Measurements from ENCODE around the gene LSM14B. TPM values are rescaled to one million over a fixed set of nuclear protein-coding genes. Genes with fewer than 3 reads are reported as not detected.

The LSM14B gene
- total RNA-seq, 2 donors from 2014 or later, result 39.7 to 87.1 TPM

DNA sequence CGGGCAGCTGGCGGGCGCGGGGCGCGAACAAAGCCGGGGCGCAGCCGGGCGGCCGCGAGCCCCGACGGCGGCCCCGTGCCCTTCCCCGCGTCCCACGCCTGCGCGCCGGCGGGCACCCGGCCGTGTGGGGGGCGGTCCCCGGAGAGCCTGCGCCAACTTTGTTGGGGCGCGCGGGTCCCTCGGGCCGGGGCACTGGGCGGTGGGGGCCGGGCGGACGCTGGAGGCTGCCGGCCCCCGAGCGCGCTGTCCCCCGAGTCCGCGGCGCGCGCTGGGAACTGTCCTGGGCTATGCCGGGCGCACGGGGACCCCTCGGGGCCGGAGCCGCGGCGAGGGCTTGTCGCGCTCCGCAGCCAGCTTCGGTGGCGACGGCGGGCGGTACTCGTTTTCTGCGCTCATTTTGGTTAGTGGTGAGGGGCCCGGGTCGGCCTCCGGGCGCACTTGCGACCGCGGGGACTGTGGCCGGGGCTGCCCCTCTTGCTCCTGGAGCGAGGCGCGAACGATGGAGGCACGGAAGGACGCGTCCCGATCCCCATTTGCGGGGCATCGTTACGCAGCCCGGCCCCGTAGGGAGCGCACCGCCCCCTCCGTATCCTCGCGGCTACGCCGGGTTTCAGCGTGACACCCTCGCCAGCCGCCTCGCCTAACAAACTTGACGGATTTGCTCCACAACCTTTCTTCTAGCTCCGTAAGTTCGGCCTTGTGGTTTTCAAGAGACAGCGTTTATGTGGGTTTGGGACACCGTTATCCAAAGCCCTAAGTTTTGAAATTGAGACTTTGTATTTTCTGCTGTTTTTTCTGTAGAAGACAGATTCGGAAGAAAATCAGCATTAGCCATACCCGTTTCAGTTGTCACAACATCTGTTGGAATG, 21.9 kb downstream of the LSM14B start:
- Histone ChIP-seq H3K36me3 (peaks cover 3 to 8% of the 10 kb centered on the region in 2 donors), H3K27me3 (replicated peaks; ENCODE audit: insufficient read depth) (no peaks in the 10 kb centered on the region), H3K27ac (peak overlapping the region; percentile 91 to 98), H3K4me3 (peak overlapping the region; percentile 81 to 92), H3K4me1 (replicated peaks) (peaks cover 11% of the 10 kb centered on the region), H3K9me3 (no peaks in the 10 kb centered on the region)
- peak; percentile 47 for DNase-seq (ENCODE audit: low spot score)
- WGBS, result under 1% methylated on average over 42 of the region's 104 CpGs
- intact Hi-C loops (cut with DNase I), result loop anchor here (2.0 to 10.0 kb wide), 4 partner anchors 21 to 241 kb away; partner anchors contain the start of genes LSM14B, OSBPL2, RPS21 and TAF4
- TF ChIP-seq, protein P1, sequence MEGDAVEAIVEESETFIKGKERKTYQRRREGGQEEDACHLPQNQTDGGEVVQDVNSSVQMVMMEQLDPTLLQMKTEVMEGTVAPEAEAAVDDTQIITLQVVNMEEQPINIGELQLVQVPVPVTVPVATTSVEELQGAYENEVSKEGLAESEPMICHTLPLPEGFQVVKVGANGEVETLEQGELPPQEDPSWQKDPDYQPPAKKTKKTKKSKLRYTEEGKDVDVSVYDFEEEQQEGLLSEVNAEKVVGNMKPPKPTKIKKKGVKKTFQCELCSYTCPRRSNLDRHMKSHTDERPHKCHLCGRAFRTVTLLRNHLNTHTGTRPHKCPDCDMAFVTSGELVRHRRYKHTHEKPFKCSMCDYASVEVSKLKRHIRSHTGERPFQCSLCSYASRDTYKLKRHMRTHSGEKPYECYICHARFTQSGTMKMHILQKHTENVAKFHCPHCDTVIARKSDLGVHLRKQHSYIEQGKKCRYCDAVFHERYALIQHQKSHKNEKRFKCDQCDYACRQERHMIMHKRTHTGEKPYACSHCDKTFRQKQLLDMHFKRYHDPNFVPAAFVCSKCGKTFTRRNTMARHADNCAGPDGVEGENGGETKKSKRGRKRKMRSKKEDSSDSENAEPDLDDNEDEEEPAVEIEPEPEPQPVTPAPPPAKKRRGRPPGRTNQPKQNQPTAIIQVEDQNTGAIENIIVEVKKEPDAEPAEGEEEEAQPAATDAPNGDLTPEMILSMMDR (IDR thresholded peaks at IDR 0.05), result peak in 2 of 4 experiments; percentile 13 to 25
- TF ChIP-seq POLR2A (IDR thresholded peaks at IDR 0.05) (peak; percentile 42), POLR2AphosphoS5 (IDR thresholded peaks at IDR 0.05) (peak; percentile 43)

DNA sequence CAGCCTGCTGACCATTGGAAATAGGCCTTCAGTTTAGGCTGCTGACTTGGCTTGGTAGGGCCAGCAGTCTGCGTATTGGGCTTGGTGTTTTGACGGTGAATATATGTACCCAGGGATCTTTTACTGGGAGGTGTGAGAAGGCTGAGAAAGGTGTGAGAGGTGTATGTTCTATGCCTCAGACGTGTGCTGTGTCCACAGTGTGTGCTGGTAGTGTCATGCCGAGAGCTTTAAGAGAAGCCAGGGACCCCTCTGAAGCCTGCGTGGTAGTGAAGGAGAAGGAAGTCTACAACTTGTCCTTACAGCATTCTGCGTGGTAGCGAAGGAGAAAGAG, 23.4 kb downstream of the LSM14B start:
- intact Hi-C loops (cut with DNase I), result loop anchor here (10.0 kb wide), 1 partner anchor 239 kb away; the partner anchor contains the start of gene RPS21
- Histone ChIP-seq H3K9me3 (no peaks in the 10 kb centered on the region), H3K4me1 (replicated peaks) (peaks cover 7% of the 10 kb centered on the region), H3K27me3 (replicated peaks; ENCODE audit: insufficient read depth) (no peaks in the 10 kb centered on the region), H3K4me3 (no peak overlapping the region), H3K27ac (no peak overlapping the region), H3K36me3 (no peaks in the 10 kb centered on the region)
- no peak for DNase-seq (ENCODE audit: low spot score)
- 92% methylated on average over 7 of the region's 7 CpGs for WGBS
- TF ChIP-seq POLR2A (IDR thresholded peaks at IDR 0.05) (no peak), POLR2AphosphoS5 (IDR thresholded peaks at IDR 0.05) (no peak)
- TF ChIP-seq, protein P1 (IDR thresholded peaks at IDR 0.05), result no peak

DNA sequence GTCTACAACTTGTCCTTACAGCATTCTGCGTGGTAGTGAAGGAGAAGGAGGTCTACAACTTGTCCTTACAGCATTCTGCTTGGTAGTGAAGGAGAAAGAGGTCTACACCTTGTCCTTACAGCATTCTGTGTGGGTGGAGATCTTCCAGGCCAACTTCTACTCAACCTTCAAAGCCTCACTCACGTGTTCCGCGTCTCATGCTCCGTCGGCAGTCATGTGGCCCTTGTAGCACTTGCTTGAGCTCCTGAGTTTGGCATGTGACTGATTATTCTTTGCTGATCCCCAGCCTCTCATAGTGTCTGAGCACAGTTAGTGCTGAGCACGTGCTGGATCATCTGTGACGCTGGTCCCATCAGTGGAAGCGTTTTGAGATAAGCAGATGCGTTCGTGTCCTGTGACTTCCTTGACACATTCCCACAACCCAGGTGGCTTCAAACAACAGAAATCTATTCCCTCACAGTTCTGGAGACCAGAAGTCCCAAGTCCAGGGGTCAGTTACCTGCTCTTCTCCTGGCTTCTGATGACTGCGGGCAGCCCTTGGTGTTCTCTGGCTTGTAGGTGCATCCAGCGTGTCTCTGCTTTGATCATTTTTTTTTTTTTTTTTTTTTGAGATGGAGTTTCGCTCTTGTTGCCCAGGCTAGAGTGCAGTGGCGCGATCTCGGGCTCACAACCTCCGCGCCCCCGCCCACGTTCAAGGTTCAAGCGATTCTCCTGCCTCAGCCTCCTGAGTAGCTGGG, 23.9 kb downstream of the LSM14B start:
- whole genome bisulfite sequencing, result 93% methylated on average over 22 of the region's 22 CpGs
- H3K36me3 ChIP-seq, result no peaks in the 10 kb centered on the region
- H3K4me1 ChIP-seq (replicated peaks), result peaks cover 5% of the 10 kb centered on the region
- TF ChIP-seq POLR2A (IDR thresholded peaks at IDR 0.05) (no peak), POLR2AphosphoS5 (IDR thresholded peaks at IDR 0.05) (no peak)
- TF ChIP-seq, protein P1 (IDR thresholded peaks at IDR 0.05), result no peak
- intact Hi-C loops (cut with DNase I), result loop anchor here (10.0 kb wide), 1 partner anchor 239 kb away; the partner anchor contains the start of gene RPS21
- H3K27me3 ChIP-seq (replicated peaks; ENCODE audit: insufficient read depth), result no peaks in the 10 kb centered on the region
- no peak overlapping the region for H3K27ac ChIP-seq
- no peaks in the 10 kb centered on the region for H3K9me3 ChIP-seq
- DNase-seq (ENCODE audit: low spot score), result no peak
- H3K4me3 ChIP-seq, result no peak overlapping the region

DNA sequence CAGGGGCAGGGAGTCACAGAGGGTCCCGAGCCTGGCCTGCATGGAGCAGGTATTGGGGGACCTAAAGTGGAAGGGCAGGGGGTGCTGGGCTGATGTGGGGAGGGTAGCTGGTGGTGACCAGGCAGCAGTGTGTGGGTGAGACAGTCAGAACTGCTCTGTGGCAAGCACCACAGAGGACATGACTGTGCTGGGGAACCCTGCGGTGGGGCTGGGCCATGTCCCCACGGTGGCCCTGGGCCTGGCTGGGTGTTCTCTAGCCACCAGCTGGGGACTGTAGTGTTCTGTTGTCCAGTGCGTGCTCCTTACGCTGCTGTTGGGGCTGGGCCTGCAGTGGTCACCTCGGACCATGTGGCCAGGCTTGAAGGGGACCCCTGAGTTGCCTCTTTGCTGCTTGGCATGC, 24.9 kb downstream of the LSM14B start:
- intact Hi-C loops (cut with DNase I), result loop anchor here (10.0 kb wide), 1 partner anchor 238 kb away; the partner anchor contains the start of gene RPS21
- Histone ChIP-seq H3K4me1 (replicated peaks) (peaks cover 5% of the 10 kb centered on the region), H3K4me3 (no peak overlapping the region), H3K27me3 (replicated peaks; ENCODE audit: insufficient read depth) (no peaks in the 10 kb centered on the region), H3K9me3 (no peaks in the 10 kb centered on the region), H3K27ac (no peak overlapping the region), H3K36me3 (no peaks in the 10 kb centered on the region)
- WGBS, result 90% methylated on average over 6 of the region's 6 CpGs
- no peak for DNase-seq (ENCODE audit: low spot score)
- TF ChIP-seq, protein P1 (IDR thresholded peaks at IDR 0.05), result no peak
- TF ChIP-seq POLR2A (IDR thresholded peaks at IDR 0.05), result no peak
- TF ChIP-seq POLR2AphosphoS5 (IDR thresholded peaks at IDR 0.05), result no peak

All from prostate gland (tissue), 2 donors.